AG04449 (cell line): ENCODE data around the gene PDE4D.

Experiments
- CTCF ChIA-PET: fragments of 350-600 bp; formaldehyde crosslinking; extraction: SDS; loops from one replicate; lab custom pipeline; 2021; ENCODE audit warnings: antibody characterized with exemption; lab: Yijun Ruan, JAX
- POLR2A ChIA-PET: fragments of 400-600, 350-600 bp; formaldehyde crosslinking; extraction: SDS; loops from one replicate; lab custom pipeline; 2020; ENCODE audit warnings: antibody characterized with exemption, inconsistent platforms; lab: Yijun Ruan, JAX
- DNase-seq: peaks from one replicate; pipeline ENCODE4 v3.0.0-alpha.2; 2010; ENCODE audit warnings: low read depth, low spot score
- H3K4me3 ChIP-seq: 2 replicates; pipeline ENCODE4 v1.5.1; 2011; ENCODE audit warnings: low read depth, mild to moderate bottlenecking, control low read depth, low read length
- TF ChIP-seq, protein P1 (sequence below): IDR thresholded peaks from one replicate; pipeline ENCODE4 v1.5.1; 2011; ENCODE audit warnings: mild to moderate bottlenecking, moderate library complexity, low read length, control low read depth, inconsistent platforms; ENCODE audit not compliant: insufficient read depth; ENCODE audit errors: missing control alignments

The PDE4D gene

DNA sequence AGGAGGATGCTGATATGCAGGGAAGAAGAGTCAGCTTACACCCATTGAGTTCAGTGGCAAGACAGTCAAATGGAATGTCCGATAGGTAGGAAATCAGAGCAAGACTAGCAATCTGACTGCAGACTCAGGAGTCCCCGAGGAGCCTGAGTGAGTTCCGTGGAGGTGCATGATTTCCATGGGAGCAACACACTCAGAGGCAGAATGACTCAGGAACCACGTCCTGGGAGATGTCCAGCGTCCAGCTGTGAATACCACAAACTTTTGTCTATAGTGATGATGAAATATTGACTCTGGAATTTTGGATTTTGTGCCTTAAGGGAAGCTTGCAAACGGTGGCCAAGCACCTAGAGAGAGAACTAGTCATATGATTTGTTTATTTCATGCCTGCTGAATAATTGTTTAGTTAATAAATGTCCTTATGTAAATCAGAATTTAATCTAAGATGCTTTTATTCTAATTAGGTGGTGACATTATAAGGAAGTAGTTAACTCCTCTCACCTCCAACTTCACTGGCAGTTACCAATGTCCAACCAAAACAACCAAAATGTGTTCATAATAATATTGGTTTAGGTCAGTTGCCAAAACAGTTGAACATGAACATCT, 100.4 kb downstream of the PDE4D start:
- peak; percentile 64 for DNase-seq
- H3K4me3 ChIP-seq = no peak overlapping the region
- ChIA-PET CTCF (interaction anchor here (0.8 to 2.5 kb wide), 6 partner anchors 18 to 605 kb away, joined by 3 to 14 read pairs (median 4); no protein-coding TSS in a partner anchor), POLR2A (interaction anchor here (0.6 kb wide), 1 partner anchor 42 kb away, joined by 3 read pairs; no protein-coding TSS in a partner anchor)
- TF ChIP-seq, protein P1, sequence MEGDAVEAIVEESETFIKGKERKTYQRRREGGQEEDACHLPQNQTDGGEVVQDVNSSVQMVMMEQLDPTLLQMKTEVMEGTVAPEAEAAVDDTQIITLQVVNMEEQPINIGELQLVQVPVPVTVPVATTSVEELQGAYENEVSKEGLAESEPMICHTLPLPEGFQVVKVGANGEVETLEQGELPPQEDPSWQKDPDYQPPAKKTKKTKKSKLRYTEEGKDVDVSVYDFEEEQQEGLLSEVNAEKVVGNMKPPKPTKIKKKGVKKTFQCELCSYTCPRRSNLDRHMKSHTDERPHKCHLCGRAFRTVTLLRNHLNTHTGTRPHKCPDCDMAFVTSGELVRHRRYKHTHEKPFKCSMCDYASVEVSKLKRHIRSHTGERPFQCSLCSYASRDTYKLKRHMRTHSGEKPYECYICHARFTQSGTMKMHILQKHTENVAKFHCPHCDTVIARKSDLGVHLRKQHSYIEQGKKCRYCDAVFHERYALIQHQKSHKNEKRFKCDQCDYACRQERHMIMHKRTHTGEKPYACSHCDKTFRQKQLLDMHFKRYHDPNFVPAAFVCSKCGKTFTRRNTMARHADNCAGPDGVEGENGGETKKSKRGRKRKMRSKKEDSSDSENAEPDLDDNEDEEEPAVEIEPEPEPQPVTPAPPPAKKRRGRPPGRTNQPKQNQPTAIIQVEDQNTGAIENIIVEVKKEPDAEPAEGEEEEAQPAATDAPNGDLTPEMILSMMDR = no peak

DNA sequence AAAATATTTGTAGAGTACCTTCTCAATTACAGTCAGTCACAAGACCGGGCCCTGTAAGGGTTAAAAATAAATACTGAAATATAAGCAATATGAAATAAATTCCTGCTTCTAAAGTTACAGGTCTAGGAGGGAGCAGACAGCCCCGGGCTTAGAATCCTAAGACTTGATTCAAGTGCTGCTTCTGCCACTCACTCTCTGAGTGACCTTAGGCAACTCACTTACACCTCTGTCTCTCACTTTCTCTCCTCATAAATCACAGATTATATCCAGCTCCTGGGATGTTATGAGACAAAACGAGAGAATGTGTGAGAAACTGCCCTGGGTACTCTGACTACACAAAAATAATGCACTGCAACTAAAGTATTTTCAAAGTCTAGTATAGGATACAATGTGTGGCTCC, 101.9 kb downstream of the PDE4D start:
- no peak overlapping the region for H3K4me3 ChIP-seq
- ChIA-PET POLR2A (no interaction called here), CTCF (interaction anchor here (1.1 to 1.7 kb wide), 3 partner anchors 19 to 905 kb away, joined by 4 to 5 read pairs (median 4); no protein-coding TSS in a partner anchor)
- no peak for DNase-seq
- TF ChIP-seq, protein P1 = no peak

DNA sequence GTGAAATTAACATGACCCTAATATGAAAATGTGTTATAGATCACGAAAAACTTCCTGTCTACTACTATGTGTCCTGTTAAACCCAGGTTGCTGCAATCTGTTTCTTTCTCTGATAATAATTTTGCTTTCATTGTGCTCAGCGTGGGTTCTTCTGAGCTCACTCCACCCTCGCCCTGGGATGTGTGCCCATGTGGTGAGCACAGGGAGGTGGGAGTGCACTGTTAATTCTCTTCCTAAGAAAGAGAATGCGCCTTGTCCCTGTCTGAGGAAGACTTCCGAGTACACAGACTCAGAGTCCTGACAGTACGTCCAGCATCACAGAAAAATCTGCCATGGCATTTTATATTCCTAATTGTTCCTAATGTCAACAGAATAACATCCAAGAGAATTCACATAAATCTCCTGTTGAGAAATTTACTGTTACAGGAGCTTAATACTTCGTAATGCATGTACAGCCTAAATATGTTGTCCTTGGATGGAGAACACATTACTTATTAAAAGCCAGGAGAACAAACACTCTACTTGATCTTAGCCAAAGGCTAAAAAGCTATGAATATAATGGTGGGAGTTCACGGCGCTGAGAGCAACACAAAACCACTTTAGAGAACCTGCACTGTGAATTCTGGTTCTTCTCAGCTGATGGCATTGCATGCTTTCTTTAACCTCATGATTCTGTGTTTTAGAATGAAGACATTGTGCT, 102.6 kb downstream of the PDE4D start:
- CTCF ChIA-PET = interaction anchor here (1.1 to 2.0 kb wide), 4 partner anchors 285 to 904 kb away, joined by 4 to 6 read pairs (median 4); no protein-coding TSS in a partner anchor

DNA sequence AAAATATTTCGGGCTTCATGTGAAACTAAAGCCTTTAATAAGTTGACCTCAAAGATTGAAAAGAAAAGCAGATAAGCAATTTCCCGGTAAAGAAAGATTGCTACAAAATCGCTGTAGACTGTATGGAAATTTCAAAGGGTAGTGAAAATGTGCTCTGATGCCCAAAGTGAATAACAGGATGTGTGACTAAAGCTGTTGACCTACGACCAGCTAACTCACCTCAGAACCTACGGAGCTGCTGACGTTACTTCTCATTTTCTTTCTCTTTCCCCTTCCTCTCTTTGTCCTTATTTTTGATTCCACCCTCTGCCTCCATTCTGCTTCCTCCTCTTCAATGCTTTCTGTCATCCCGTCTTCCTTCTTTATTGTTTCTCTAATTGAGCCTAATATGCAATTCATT, 103.2 kb downstream of the PDE4D start:
- DNase-seq = no peak
- ChIA-PET CTCF (interaction anchor here (1.1 to 2.0 kb wide), 4 partner anchors 284 to 904 kb away, joined by 4 to 6 read pairs (median 4); no protein-coding TSS in a partner anchor), POLR2A (no interaction called here)
- TF ChIP-seq, protein P1 = no peak
- H3K4me3 ChIP-seq = no peak overlapping the region

More for the DNA sequence above, 102.6 kb downstream of the PDE4D start:
- POLR2A ChIA-PET = no interaction called here
- no peak overlapping the region for H3K4me3 ChIP-seq
- no peak for DNase-seq
- TF ChIP-seq, protein P1 = no peak

DNA sequence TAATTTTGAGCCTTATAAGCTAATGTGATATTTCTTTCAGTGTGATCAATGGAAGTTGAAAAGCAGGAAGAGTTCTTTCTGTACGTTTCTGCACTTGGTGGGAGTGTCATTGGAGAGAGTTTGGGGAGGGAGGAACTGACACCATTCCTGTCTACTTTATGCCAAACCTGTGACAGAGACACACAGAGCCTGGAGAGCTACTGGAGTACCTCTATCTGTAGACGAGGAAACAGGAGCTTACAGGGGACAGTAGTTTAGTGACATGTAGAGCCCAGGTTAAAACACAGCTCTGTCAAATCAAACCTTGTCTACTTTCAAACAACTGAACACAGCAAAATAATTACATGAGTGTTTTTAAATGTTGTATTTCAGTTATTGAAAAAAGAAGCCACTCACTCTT, 103.6 kb downstream of the PDE4D start:
- DNase-seq = no peak
- TF ChIP-seq, protein P1 = no peak
- CTCF ChIA-PET = interaction anchor here (1.2 to 2.2 kb wide), 4 partner anchors 24 to 601 kb away, joined by 3 to 8 read pairs (median 4); no protein-coding TSS in a partner anchor
- POLR2A ChIA-PET = no interaction called here
- no peak overlapping the region for H3K4me3 ChIP-seq

DNA sequence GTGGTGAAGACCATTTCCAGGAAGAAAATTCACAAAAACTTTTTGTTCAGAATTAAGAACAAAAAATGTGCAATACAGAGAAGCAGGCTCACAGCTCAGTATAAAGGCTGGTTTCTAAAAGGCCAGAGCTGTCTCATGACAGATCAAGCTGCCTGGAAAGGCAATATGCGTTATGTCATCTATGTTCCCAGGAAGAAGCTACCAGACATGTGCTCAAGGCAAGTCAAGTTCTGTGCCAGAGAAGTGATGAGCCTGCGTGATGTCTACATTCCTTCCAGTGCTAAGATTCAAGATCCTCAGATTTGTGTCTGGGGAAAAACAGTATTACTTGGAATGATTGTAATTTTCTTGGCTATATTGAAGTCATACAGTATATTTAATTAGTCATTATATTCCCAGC, 104.3 kb downstream of the PDE4D start:
- DNase-seq = no peak
- ChIA-PET POLR2A (no interaction called here), CTCF (interaction anchor here (0.6 to 2.8 kb wide), 10 partner anchors 11 to 614 kb away, joined by 3 to 12 read pairs (median 6); no protein-coding TSS in a partner anchor)
- no peak overlapping the region for H3K4me3 ChIP-seq
- TF ChIP-seq, protein P1 = no peak
